GM12878 (cell line): ENCODE measurements around the gene SH3BP5.

Experiments
- CBX3 ChIP-seq: fragments of 200-600 bp; sonication (generic); IDR thresholded peaks from 2 replicates; pipeline ENCODE4 v1.6.1; 2016; ENCODE audit warnings: low read depth, borderline replicate concordance
- CTCF ChIP-seq, 3 experiments: IDR thresholded peaks in 2 of 3; conservative IDR thresholded peaks in 1 of 3; 2 replicates each; pipeline ENCODE4 v1.5.1; 2011; ENCODE audit warnings: low read depth in 3 of 3, low read length in 3 of 3, mild to moderate bottlenecking in 3 of 3, control low read depth in 2 of 3, moderate library complexity in 2 of 3, inconsistent platforms in 1 of 3, mixed read lengths in 1 of 3; ENCODE audit not compliant: control insufficient read depth in 2 of 3, insufficient read depth in 1 of 3; ENCODE audit errors: extremely low read depth in 1 of 3
- REST ChIP-seq: IDR thresholded peaks from 2 replicates; pipeline ENCODE4 v1.6.1; 2012; ENCODE audit warnings: mild to moderate bottlenecking, low read depth, low read length
- TF ChIP-seq, protein P1 (sequence below): IDR thresholded peaks from 2 replicates; pipeline ENCODE4 v1.6.1; 2011; ENCODE audit warnings: low read depth, low read length, improper control_type of control experiment, borderline replicate concordance

- TF ChIP-seq REST (no peak), CTCF (IDR thresholded peaks at IDR 0.05 in 2 of 3, conservative IDR thresholded peaks at IDR 0.05 in 1 of 3; ENCODE audit: control insufficient read depth in 2 of 3, extremely low read depth in 1 of 3, insufficient read depth in 1 of 3, low read depth in 3 of 3, low read length in 3 of 3) (no peak), CBX3 (no peak)
- TF ChIP-seq, protein P1, sequence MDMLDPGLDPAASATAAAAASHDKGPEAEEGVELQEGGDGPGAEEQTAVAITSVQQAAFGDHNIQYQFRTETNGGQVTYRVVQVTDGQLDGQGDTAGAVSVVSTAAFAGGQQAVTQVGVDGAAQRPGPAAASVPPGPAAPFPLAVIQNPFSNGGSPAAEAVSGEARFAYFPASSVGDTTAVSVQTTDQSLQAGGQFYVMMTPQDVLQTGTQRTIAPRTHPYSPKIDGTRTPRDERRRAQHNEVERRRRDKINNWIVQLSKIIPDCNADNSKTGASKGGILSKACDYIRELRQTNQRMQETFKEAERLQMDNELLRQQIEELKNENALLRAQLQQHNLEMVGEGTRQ: no peak
These were observed 1.5 kb upstream of the SH3BP5 start for GRCh38 chr3:15333956-15334263.
